ENCODE results near the gene RGS17. TPM values are rescaled to one million over a fixed set of nuclear protein-coding genes. Genes with fewer than 3 reads are reported as not detected.

RGS17 gene
- total RNA-seq, 1 experiment from 2014 or later, result 3.2 TPM

- Histone ChIP-seq H3K56ac (ENCODE audit: insufficient read length, low read depth, low read length) (no peak overlapping the region), H3K23me2 (ENCODE audit: insufficient read length, low read depth, low read length, poor library complexity, severe bottlenecking) (peaks cover 3% of the 10 kb centered on the region), H3K27ac (ENCODE audit: insufficient read length, low read depth, low read length) (no peak overlapping the region), H2AFZ (ENCODE audit: low read length) (no peak overlapping the region), H2AK5ac (ENCODE audit: insufficient read length, low read length) (no peak overlapping the region), H3T11ph (ENCODE audit: low read length) (no peak overlapping the region), H2BK5ac (ENCODE audit: insufficient read length, low read length) (no peak overlapping the region), H3K9me3 (ENCODE audit: control insufficient read depth, low read depth, low read length) (no peaks in the 10 kb centered on the region), H3K4ac (ENCODE audit: low read depth, low read length) (no peak overlapping the region), H2BK120ac (ENCODE audit: low read depth, low read length, poor library complexity, severe bottlenecking) (no peak overlapping the region), H3K23ac (ENCODE audit: insufficient read length, low read depth, low read length) (no peak overlapping the region), H3K27me3 (ENCODE audit: insufficient read depth, low read length) (no peaks in the 10 kb centered on the region), H2BK12ac (ENCODE audit: insufficient read length, low read depth, low read length) (no peak overlapping the region), H4K20me1 (ENCODE audit: control insufficient read depth, insufficient read depth, insufficient read length) (no peaks in the 10 kb centered on the region), H3K79me2 (ENCODE audit: insufficient read depth, low read length) (no peaks in the 10 kb centered on the region), H3K18ac (ENCODE audit: insufficient read length, low read depth, low read length) (no peak overlapping the region), H4K91ac (ENCODE audit: insufficient read length, low read depth, low read length) (no peak overlapping the region), H3K4me2 (ENCODE audit: insufficient read depth, insufficient read length, low read length) (no peak overlapping the region), H2BK15ac (ENCODE audit: low read depth, low read length) (no peak overlapping the region), H3K9ac (ENCODE audit: extremely low read depth, insufficient read length, low read length) (no peak overlapping the region), H3K4me1 (ENCODE audit: insufficient read depth, low read length) (no peaks in the 10 kb centered on the region; the same call in 1 of the 2 replicates), H4K5ac (ENCODE audit: insufficient read length, low read depth, low read length) (no peak overlapping the region), H2BK20ac (ENCODE audit: low read depth, low read length, poor library complexity, severe bottlenecking) (no peak overlapping the region), H4K8ac (replicated peaks; ENCODE audit: insufficient read length, low read depth, low read length) (no peak overlapping the region), H3K79me1 (ENCODE audit: insufficient read depth, low read depth, low read length, poor library complexity, severe bottlenecking) (no peaks in the 10 kb centered on the region), H3K14ac (ENCODE audit: insufficient read depth, low read length) (no peak overlapping the region)
- Mint-ChIP-seq H3K4me3 (no peak overlapping the region), H3K9me3 (no peaks in the 10 kb centered on the region), H3K27ac (no peak overlapping the region), H3K36me3 (ENCODE audit: insufficient read depth in 1 of 3, low read depth in 3 of 3) (no peaks in the 10 kb centered on the region), H3K4me1 (peaks cover 2 to 13% of the 10 kb centered on the region in 2 experiments), H3K27me3 (ENCODE audit: low read depth) (no peaks in the 10 kb centered on the region)
- TF ChIP-seq CTCF (conservative IDR thresholded peaks at IDR 0.05), result no peak
- no peak for DNase-seq
- no CpG with 5 or more reads among the region's 2 CpGs for WGBS (ENCODE audit: extremely low coverage, insufficient read length, low lambda C conversion rate)
Measured at GRCh38 chr6:153102605-153103318, 28.3 kb downstream of the RGS17 start.
